ENCODE measurements around the gene CTNNB1.

GRCh38 chr3:41169023-41169422 is 30.3 kb upstream of the CTNNB1 start:
- TF ChIP-seq CTCF (conservative IDR thresholded peaks at IDR 0.05; ENCODE audit: low read depth in 2 of 2) (no peak), EZH2phosphoT487 (IDR thresholded peaks at IDR 0.05; ENCODE audit: unreplicated experiment) (no peak), POLR2AphosphoS5 (IDR thresholded peaks at IDR 0.05; ENCODE audit: low read depth) (no peak), EZH2 (IDR thresholded peaks at IDR 0.05; ENCODE audit: low read depth, unreplicated experiment) (no peak), NANOG (IDR thresholded peaks at IDR 0.05; ENCODE audit: borderline replicate concordance) (no peak), ZNF114 (CRISPR knock-in tag; IDR thresholded peaks at IDR 0.05) (no peak), CREB1 (CRISPR knock-in tag; IDR thresholded peaks at IDR 0.05; ENCODE audit: low read depth) (no peak), JUNB (IDR thresholded peaks at IDR 0.05; ENCODE audit: unreplicated experiment) (no peak)
- TF ChIP-seq, protein P1, sequence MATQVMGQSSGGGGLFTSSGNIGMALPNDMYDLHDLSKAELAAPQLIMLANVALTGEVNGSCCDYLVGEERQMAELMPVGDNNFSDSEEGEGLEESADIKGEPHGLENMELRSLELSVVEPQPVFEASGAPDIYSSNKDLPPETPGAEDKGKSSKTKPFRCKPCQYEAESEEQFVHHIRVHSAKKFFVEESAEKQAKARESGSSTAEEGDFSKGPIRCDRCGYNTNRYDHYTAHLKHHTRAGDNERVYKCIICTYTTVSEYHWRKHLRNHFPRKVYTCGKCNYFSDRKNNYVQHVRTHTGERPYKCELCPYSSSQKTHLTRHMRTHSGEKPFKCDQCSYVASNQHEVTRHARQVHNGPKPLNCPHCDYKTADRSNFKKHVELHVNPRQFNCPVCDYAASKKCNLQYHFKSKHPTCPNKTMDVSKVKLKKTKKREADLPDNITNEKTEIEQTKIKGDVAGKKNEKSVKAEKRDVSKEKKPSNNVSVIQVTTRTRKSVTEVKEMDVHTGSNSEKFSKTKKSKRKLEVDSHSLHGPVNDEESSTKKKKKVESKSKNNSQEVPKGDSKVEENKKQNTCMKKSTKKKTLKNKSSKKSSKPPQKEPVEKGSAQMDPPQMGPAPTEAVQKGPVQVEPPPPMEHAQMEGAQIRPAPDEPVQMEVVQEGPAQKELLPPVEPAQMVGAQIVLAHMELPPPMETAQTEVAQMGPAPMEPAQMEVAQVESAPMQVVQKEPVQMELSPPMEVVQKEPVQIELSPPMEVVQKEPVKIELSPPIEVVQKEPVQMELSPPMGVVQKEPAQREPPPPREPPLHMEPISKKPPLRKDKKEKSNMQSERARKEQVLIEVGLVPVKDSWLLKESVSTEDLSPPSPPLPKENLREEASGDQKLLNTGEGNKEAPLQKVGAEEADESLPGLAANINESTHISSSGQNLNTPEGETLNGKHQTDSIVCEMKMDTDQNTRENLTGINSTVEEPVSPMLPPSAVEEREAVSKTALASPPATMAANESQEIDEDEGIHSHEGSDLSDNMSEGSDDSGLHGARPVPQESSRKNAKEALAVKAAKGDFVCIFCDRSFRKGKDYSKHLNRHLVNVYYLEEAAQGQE (IDR thresholded peaks at IDR 0.05; ENCODE audit: unreplicated experiment) = no peak
